SU-DHL-6 (cell line): ENCODE results near the gene NOS1AP.

Experiments
- H2AFZ ChIP-seq: fragments of 200-600 bp; sonication (generic); 2 replicates; pipeline ENCODE4 v1.6.1; 2014; ENCODE audit warnings: low read depth, mild to moderate bottlenecking, moderate library complexity, mixed read lengths, antibody characterized with exemption, low read length; ENCODE audit not compliant: severe bottlenecking
- H3F3A ChIP-seq: fragments of 200-600 bp; shearing (Covaris generic); 2 replicates; pipeline ENCODE4 v1.6.0; 2016; ENCODE audit warnings: antibody characterized with exemption, mild to moderate bottlenecking; ENCODE audit not compliant: insufficient read depth
- H3K27ac ChIP-seq: fragments of 200-600 bp; sonication (generic); 2 replicates; pipeline ENCODE4 v1.5.1; 2016; ENCODE audit warnings: low read depth, mild to moderate bottlenecking, low read length, moderate library complexity, mixed read lengths
- H3K27me3 ChIP-seq: fragments of 200-600 bp; sonication (generic), shearing (Covaris generic); 2 replicates; pipeline ENCODE4 v1.6.0; 2014; ENCODE audit warnings: mild to moderate bottlenecking, low read length
- H3K36me3 ChIP-seq: fragments of 200-600 bp; sonication (generic); 2 replicates; pipeline ENCODE4 v1.6.1; 2014; ENCODE audit warnings: mild to moderate bottlenecking, low read length, mixed read lengths
- H3K4me2 ChIP-seq: fragments of 300-600, 200-600 bp; shearing (Covaris generic), sonication (generic); 2 replicates; pipeline ENCODE4 v1.6.0; 2014; ENCODE audit warnings: low read length, low read depth, mild to moderate bottlenecking; ENCODE audit not compliant: poor library complexity, severe bottlenecking
- H3K4me3 ChIP-seq: fragments of 200-600 bp; sonication (generic); 2 replicates; pipeline ENCODE4 v1.5.1; 2014; ENCODE audit warnings: antibody characterized with exemption, low read length, mild to moderate bottlenecking, mixed read lengths; ENCODE audit not compliant: insufficient read depth, poor library complexity, severe bottlenecking
- H3K79me2 ChIP-seq: fragments of 200-600 bp; sonication (generic); 2 replicates; pipeline ENCODE4 v1.6.1; 2014; ENCODE audit warnings: mild to moderate bottlenecking, low read length, moderate library complexity; ENCODE audit not compliant: insufficient read depth
- H3K9ac ChIP-seq: fragments of 200-600 bp; sonication (generic); 2 replicates; pipeline ENCODE4 v1.7.0; 2014; ENCODE audit warnings: mild to moderate bottlenecking, low read length
- H3K9me2 ChIP-seq: fragments of 200-600 bp; sonication (generic); replicated peaks from 2 replicates; pipeline ENCODE4 v1.6.1; 2014; ENCODE audit warnings: low read length; ENCODE audit not compliant: insufficient read depth
- H3K9me3 ChIP-seq: fragments of 200-600 bp; sonication (generic); 2 replicates; pipeline ENCODE4 v1.6.1; 2014; ENCODE audit warnings: low read length, mixed read lengths; ENCODE audit not compliant: insufficient read depth
- H4K20me1 ChIP-seq: fragments of 200-600 bp; sonication (generic); 2 replicates; pipeline ENCODE4 v1.6.1; 2014; ENCODE audit warnings: low read depth, mild to moderate bottlenecking, antibody characterized with exemption, low read length, moderate library complexity, mixed read lengths
- CTCF ChIP-seq: fragments of 200-600 bp; sonication (generic); IDR thresholded peaks from one replicate; pipeline ENCODE4 v1.5.1; 2017; ENCODE audit warnings: antibody characterized with exemption, mild to moderate bottlenecking, low read length, moderate library complexity; ENCODE audit not compliant: insufficient read depth, poor library complexity, severe bottlenecking
- EZH2phosphoT487 ChIP-seq: fragments of 200-600 bp; sonication (generic), shearing (Covaris generic); conservative IDR thresholded peaks from 2 replicates; pipeline ENCODE4 v1.6.1; 2018; ENCODE audit warnings: mild to moderate bottlenecking, antibody characterized with exemption, low read length, moderate library complexity, mixed read lengths

The NOS1AP gene

GRCh38 chr1:162030759-162031280, 38.7 kb upstream of the NOS1AP start:
- H2AFZ ChIP-seq = no peak overlapping the region
- H3K27me3 ChIP-seq = no peaks in the 10 kb centered on the region
- H3K9ac ChIP-seq = no peak overlapping the region
- no peaks in the 10 kb centered on the region for H3K9me3 ChIP-seq
- H4K20me1 ChIP-seq = no peaks in the 10 kb centered on the region
- no peak overlapping the region for H3K4me2 ChIP-seq
- no peaks in the 10 kb centered on the region for H3K9me2 ChIP-seq
- no peak overlapping the region for H3K4me3 ChIP-seq
- no peaks in the 10 kb centered on the region for H3K36me3 ChIP-seq
- no peak overlapping the region for H3K27ac ChIP-seq
- TF ChIP-seq EZH2phosphoT487 (no peak), CTCF (no peak)
- H3K79me2 ChIP-seq = no peaks in the 10 kb centered on the region
- H3F3A ChIP-seq = no peaks in the 10 kb centered on the region

- H3K27me3 ChIP-seq = no peaks in the 10 kb centered on the region
- no peak overlapping the region for H2AFZ ChIP-seq
- no peaks in the 10 kb centered on the region for H3K9me3 ChIP-seq
- H3K4me3 ChIP-seq = no peak overlapping the region
- H3K4me2 ChIP-seq = no peak overlapping the region
- no peak overlapping the region for H3K27ac ChIP-seq
- TF ChIP-seq CTCF (no peak), EZH2phosphoT487 (no peak)
- H3K36me3 ChIP-seq = no peaks in the 10 kb centered on the region
- no peaks in the 10 kb centered on the region for H3K9me2 ChIP-seq
- H3K9ac ChIP-seq = no peak overlapping the region
- no peaks in the 10 kb centered on the region for H3K79me2 ChIP-seq
- no peaks in the 10 kb centered on the region for H3F3A ChIP-seq
- no peaks in the 10 kb centered on the region for H4K20me1 ChIP-seq
Observed at GRCh38 chr1:162033428-162033827, 36.1 kb upstream of the NOS1AP start.

- Histone ChIP-seq H3K27ac (no peak overlapping the region), H3K9me3 (no peaks in the 10 kb centered on the region), H3K79me2 (no peaks in the 10 kb centered on the region), H3K36me3 (no peaks in the 10 kb centered on the region), H2AFZ (no peak overlapping the region), H3K4me2 (no peak overlapping the region), H3K9ac (no peak overlapping the region), H3F3A (no peaks in the 10 kb centered on the region), H4K20me1 (no peaks in the 10 kb centered on the region), H3K27me3 (no peaks in the 10 kb centered on the region), H3K9me2 (no peaks in the 10 kb centered on the region), H3K4me3 (no peak overlapping the region)
- TF ChIP-seq CTCF = no peak
- TF ChIP-seq EZH2phosphoT487 = no peak
Observed at GRCh38 chr1:162035241-162035640, 34.2 kb upstream of the NOS1AP start.

GRCh38 chr1:162036163-162036562, 33.3 kb upstream of the NOS1AP start:
- Histone ChIP-seq H3K9me2 (no peaks in the 10 kb centered on the region), H3K36me3 (no peaks in the 10 kb centered on the region), H3K4me2 (no peak overlapping the region), H3K27me3 (no peaks in the 10 kb centered on the region), H3F3A (no peaks in the 10 kb centered on the region), H3K9me3 (no peaks in the 10 kb centered on the region), H3K27ac (no peak overlapping the region), H3K4me3 (no peak overlapping the region), H3K79me2 (no peaks in the 10 kb centered on the region), H3K9ac (no peak overlapping the region), H2AFZ (no peak overlapping the region), H4K20me1 (no peaks in the 10 kb centered on the region)
- TF ChIP-seq CTCF = no peak
- no peak for TF ChIP-seq EZH2phosphoT487
